GM12891 (cell line): ENCODE measurements around the gene MEF2C.
A peak's percentile ranks its signal among the peaks of the same experiment; 100 is the strongest.

ENCODE experiments used
- DNase-seq: peaks from one replicate; pipeline ENCODE4 v3.0.0; 2011; ENCODE audit warnings: low spot score; ENCODE audit not compliant: insufficient read length
- FAIRE-seq: peaks from 2 replicates; lab custom pipeline; 2011; peaks lifted over from hg19 to GRCh38; lab: Jason Lieb, UNC
- PAX5 ChIP-seq: IDR thresholded peaks from 2 replicates; pipeline ENCODE4 v1.6.1; 2011; ENCODE audit warnings: low read length, moderate library complexity, mild to moderate bottlenecking; ENCODE audit not compliant: insufficient read depth, severe bottlenecking
- POLR2A ChIP-seq: IDR thresholded peaks from 2 replicates; pipeline ENCODE4 v1.6.1; 2011; ENCODE audit warnings: low read depth, low read length, control low read depth
- POLR2AphosphoS5 ChIP-seq: IDR thresholded peaks from 2 replicates; pipeline ENCODE4 v1.6.1; 2011; ENCODE audit warnings: low read depth, low read length, control low read depth
- POU2F2 ChIP-seq: IDR thresholded peaks from 2 replicates; pipeline ENCODE4 v1.6.1; 2011; ENCODE audit warnings: low read depth, mild to moderate bottlenecking, control low read depth, low read length, moderate library complexity
- SPI1 ChIP-seq: IDR thresholded peaks from 2 replicates; pipeline ENCODE4 v1.6.1; 2011; ENCODE audit warnings: low read depth, low read length, control low read depth
- TAF1 ChIP-seq: IDR thresholded peaks from 2 replicates; pipeline ENCODE4 v1.6.1; 2011; ENCODE audit warnings: low read depth, low read length, control low read depth

Gene MEF2C

DNA sequence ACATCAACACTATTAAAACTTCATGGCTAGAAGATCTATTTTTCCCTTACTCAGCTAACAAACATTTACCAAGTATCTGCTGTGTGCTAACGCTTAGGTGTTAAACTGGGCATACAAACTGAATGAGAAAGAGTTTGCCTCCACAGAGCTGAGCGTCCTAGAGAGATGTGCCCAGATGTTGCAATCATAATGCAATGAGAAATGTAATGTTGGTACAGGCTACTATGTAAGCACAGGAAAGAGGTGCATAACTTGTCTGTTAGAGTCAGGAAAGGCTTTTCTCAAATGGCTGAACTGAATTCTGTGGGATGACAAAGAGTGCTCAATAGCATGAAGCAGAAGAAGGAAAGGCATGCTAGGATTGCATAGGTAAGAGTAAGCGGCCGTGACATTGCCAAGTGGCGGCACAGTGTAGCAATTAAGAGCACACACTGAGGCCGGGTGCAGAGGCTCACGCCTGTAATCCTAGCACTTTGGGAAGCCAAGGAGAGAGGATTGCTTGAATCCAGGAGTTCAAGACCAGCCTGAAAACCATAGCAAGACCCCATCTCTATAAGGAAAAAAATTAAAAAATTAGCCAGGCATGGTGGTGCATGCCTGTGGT lies 137.8 kb downstream of the MEF2C start:
- DNase-seq (no peak), FAIRE-seq (peak; percentile 59)
- TF ChIP-seq POU2F2 (no peak), POLR2AphosphoS5 (no peak), POLR2A (no peak), SPI1 (no peak), PAX5 (no peak), TAF1 (no peak)

DNA sequence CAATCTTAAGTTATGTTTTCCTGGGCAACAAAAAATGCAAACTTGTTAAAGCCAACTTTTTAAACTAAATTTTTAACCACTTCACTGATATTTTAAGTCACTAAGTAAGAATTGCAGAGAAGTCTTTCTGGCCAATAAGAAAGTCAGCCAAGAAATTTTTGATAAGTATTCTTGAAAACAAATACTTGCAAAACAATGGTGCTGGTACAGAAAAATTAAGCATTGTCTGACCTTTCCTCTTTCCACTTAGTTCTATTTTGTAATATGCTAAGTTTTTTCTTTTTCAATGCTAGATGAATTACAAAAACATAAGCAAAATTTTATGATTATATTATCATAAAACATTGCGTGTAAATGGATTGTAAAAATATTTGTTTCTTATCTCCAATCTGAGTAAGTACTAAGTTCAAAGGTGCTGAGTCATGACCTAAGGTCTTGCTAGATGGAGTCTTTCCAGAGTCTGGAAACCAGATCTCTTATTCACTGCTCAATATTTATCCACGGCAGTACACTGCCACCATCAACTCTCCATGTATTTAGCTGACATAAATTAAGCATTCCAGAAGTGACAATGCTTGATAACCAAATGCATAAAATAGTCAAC lies 139.7 kb downstream of the MEF2C start:
- TF ChIP-seq SPI1 (no peak), TAF1 (no peak), PAX5 (no peak), POU2F2 (no peak), POLR2AphosphoS5 (no peak)
- no peak for FAIRE-seq
- no peak for DNase-seq

DNA sequence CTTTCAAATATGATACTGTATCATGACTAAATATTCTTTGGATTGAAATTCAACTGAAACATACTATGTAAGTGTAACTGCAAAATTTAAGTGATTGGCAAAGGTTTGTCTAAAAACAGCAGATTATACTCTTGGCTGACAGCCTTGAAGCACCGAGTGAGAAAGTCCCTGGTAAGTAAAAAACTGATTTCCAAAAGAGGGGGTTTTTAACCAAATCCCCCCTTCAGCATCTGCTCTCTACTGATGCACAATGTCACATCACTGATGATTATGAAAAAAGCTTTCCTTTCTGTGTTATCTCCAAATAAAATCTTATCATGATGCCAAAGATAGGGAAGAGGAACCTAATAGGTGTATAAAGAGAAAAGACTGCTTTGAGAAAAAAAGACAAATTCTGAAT lies 141.0 kb downstream of the MEF2C start:
- peak; percentile 16 for FAIRE-seq
- no peak for DNase-seq
- TF ChIP-seq TAF1 (no peak), PAX5 (no peak), POU2F2 (no peak), POLR2A (no peak), SPI1 (no peak)

DNA sequence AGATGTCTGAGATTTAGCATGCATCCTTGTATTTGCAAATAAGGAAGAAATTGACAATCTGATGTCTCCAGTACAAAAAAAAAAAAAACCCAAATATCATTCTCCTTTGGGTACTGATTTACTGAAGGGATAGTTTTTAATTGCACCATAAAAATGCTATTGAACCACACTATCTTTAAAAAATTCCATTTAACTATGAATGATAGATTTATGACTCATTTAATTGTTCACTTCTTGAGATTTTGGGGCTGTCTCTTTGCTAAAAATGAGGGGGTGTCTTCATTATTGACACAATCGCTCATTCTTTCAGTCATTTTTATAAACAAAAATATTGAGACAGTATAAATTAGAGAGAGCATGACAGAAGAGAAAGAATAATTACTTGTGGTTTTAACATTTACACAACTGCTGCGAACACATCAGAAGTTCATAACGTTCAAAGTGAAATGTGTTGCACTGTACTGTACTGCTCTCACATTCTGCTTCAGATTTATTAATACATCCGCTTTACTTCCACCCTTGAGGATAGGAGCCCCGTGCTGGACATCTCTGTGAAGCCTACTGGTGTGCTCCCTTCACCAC lies 142.3 kb downstream of the MEF2C start:
- FAIRE-seq (peak; percentile 52), DNase-seq (no peak)
- TF ChIP-seq TAF1, result no peak

DNA sequence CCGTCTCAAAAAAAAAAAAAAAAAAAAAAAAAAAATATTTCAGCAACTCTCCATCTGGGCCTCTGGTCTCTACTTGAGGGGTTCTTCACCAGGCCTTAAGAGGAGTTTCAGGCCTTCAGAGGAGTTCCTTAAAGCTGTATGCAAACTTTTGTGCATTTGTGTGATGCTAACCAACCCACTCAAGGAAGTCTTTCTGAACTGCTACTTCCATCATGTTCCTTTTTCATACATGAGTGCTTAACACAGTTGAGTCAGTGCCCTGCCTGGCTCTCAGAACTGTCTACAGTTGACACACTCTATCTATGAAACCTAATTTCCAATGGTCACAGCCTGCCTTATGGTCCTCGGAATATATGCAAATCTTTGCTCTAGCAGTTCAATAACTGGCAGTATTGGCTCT lies 146.5 kb downstream of the MEF2C start:
- peak; percentile 86 for FAIRE-seq

DNA sequence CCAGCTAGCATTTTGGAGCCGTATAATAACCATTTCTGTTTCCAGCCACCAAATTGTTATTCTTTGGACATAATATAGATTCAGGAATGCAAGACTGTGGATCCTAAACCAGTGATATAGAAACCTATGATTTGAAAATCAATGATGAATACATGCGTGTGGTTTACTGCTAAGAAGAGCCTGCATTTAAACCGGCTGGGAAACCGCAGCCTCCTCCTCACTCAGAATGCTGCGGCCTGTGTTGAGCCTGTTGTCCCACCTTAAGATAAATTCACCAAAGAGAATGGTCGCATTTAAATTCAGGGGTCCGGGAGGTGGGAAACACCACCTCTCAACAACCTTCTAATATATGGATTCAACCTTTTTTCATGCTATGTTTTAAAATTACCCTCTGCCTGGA lies 148.0 kb downstream of the MEF2C start:
- DNase-seq (no peak), FAIRE-seq (no peak)
- TF ChIP-seq SPI1 (no peak), POLR2AphosphoS5 (no peak), POU2F2 (no peak; the same call in 1 of the 2 replicates), PAX5 (no peak), POLR2A (no peak), TAF1 (no peak)

More for the DNA sequence above, 146.5 kb downstream of the MEF2C start:
- no peak for DNase-seq
- peak; percentile 81; the same call in 1 of the 2 replicates for TF ChIP-seq POU2F2
- TF ChIP-seq PAX5, result no peak
- no peak for TF ChIP-seq TAF1
- TF ChIP-seq POLR2A, result peak; percentile 54; the same call in 1 of the 2 replicates
- TF ChIP-seq SPI1, result no peak
- TF ChIP-seq POLR2AphosphoS5, result 0 out of 2 replicates have a peak, but pooled peaks have one; percentile 34

DNA sequence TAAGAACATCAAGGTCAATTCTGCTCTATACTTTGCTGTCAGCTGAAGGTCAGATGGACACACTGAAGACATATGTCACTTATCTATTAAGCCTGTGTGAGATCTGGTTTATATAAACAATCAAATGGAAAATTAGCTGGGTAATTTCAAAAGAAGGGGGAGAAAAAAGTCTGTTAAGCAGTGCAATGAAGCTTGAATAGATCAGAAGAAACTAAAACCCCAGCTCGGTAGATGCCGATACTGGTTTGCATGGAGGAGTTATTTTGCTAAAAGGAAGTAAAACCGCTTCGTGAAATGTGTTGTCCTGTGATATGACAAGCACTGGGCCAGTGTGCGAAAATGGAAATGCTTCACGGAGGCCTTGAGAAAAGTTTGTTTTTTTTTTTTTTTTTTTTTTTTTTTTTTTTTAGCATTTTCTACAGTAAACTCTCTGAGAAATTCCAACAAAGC lies 148.8 kb downstream of the MEF2C start:
- no peak for DNase-seq
- FAIRE-seq, result peak; percentile 78
- TF ChIP-seq POU2F2, result 0 out of 2 replicates have a peak, but pooled peaks have one; percentile 20
- TF ChIP-seq PAX5, result peak; percentile 83
- TF ChIP-seq POLR2A, result no peak
- no peak for TF ChIP-seq SPI1

DNA sequence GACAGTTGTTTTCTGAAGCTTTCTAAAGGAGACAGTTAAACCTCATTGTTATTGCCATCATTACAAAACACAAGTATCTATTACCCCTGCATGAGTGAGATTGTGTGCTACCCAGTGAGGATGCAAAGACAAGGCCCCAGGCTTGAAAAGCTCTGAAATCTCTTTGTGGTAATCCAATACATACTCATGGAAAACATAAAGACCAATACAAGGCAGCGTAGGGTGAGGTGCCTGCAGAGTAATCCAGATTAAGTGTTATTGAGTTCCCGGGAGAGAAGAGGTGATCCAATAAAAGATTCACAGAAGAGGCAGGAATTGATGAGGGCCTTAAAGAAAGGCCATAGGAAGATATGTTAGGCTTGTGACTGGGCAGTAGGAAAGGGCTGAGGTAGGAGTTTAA lies 150.1 kb downstream of the MEF2C start:
- TF ChIP-seq TAF1 (no peak), PAX5 (no peak), POLR2AphosphoS5 (no peak), POLR2A (no peak), POU2F2 (no peak), SPI1 (no peak)
- DNase-seq (no peak), FAIRE-seq (no peak)

DNA sequence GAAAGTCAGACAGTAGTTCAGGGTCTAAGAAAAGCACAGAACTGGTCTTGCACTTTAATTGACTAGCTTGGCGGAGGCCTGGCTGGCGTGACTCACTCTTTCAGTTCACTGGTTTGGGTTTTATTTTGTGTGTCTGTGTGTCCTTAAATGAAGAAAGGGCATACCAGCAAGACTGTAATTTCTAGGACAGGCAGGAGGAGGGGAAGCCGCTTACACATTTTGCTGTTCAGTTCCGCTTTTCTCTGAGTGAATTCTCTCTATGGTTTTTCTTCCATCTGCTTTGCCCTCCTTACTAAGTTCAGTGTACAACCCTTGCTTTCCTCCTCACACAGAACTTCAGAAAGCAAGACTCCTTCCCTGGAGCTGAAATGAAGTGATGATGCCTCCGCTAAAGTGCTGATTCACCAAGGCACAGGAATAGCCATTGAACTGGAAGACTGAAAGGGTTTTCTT lies 150.8 kb downstream of the MEF2C start:
- no peak for DNase-seq
- TF ChIP-seq SPI1 (peak; percentile 99), TAF1 (peak; percentile 23; the same call in 1 of the 2 replicates), POLR2A (peak; percentile 34; the same call in 1 of the 2 replicates), POLR2AphosphoS5 (no peak; the same call in 1 of the 2 replicates), POU2F2 (0 out of 2 replicates have a peak, but pooled peaks have one; percentile 32), PAX5 (peak; percentile 51)
- peak; percentile 99 for FAIRE-seq

DNA sequence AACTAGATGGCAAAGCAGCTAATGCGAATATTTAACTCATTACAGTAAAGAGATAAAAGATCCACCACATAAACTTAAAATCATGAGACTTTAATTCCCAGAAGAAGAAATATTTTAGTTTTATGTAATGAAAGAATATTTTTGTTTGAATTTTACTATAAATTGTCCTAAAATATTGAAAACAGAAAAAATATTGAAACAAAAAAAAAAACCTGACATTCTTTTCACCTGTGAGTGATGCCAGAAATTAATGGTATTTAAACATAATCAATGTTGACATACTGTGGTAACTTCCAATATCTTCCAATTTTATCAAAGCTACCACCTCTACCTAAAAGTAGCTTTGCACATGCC lies 153.2 kb downstream of the MEF2C start:
- DNase-seq, result no peak
- TF ChIP-seq POU2F2, result no peak
- TF ChIP-seq PAX5, result no peak
- no peak for TF ChIP-seq POLR2A
- no peak for TF ChIP-seq SPI1
- no peak for TF ChIP-seq TAF1
- no peak for TF ChIP-seq POLR2AphosphoS5
- FAIRE-seq, result no peak
